GM12878 (cell line): ENCODE results near the gene BCL2L14. TPM values are rescaled to one million over a fixed set of nuclear protein-coding genes. Genes with fewer than 3 reads are reported as not detected.

Source experiments
- ATAC-seq: fragments of 200-7000 bp; cut with Tn5 transposase; 3 replicates; pipeline ENCODE4 v1.9.1; 2020; ENCODE audit warnings: mild to moderate bottlenecking, moderate library complexity
- BruUV-seq: library from RNA; stranded (reverse); fragments of 400-500 nt; replicated peaks from 2 replicates; lab custom pipeline; 2021; lab: Mats Ljungman, UMichigan
- CTCF ChIA-PET: fragments of 300-600 bp; sonication (Branson Sonifier 250); formaldehyde crosslinking; extraction: SDS; loops from one replicate; lab custom pipeline; 2021; ENCODE audit warnings: inconsistent platforms; lab: Yijun Ruan, JAX
- POLR2A ChIA-PET: fragments of 350-600 bp; formaldehyde crosslinking; extraction: SDS; loops from one replicate; lab custom pipeline; 2021; ENCODE audit warnings: inconsistent platforms; lab: Charles Lee
- RAD21 ChIA-PET: fragments of 300-600 bp; sonication (Branson Sonifier 250); formaldehyde crosslinking; loops from one replicate; lab custom pipeline; 2023; ENCODE audit warnings: antibody characterized with exemption; ENCODE audit not compliant: unreplicated experiment; lab: Charles Lee
- SMC1A ChIA-PET: fragments of 300-600 bp; sonication (Branson Sonifier 250); formaldehyde crosslinking; loops from one replicate; lab custom pipeline; 2023; ENCODE audit not compliant: unreplicated experiment, uncharacterized antibody; lab: Charles Lee
- DNase-seq: peaks from one replicate; pipeline ENCODE4 v3.0.0-alpha.2; 2011; ENCODE audit warnings: low read depth, low spot score
- FAIRE-seq: peaks from 3 replicates; lab custom pipeline; 2011; peaks lifted over from hg19 to GRCh38; lab: Jason Lieb, UNC
- H2AFZ ChIP-seq: 2 replicates; pipeline ENCODE4 v1.6.0; 2011; ENCODE audit warnings: low read depth, low read length, control low read depth; ENCODE audit not compliant: control insufficient read depth
- H3K27ac ChIP-seq: 2 replicates; pipeline ENCODE4 v1.5.1; 2011; ENCODE audit warnings: control low read depth; ENCODE audit not compliant: control insufficient read depth, insufficient read depth
- H3K27me3 ChIP-seq, 2 experiments: replicated peaks in 1 of 2; 2 replicates each; pipeline versions ENCODE4 v1.6.0 to v1.6.1; 2011; ENCODE audit warnings: low read length in 1 of 2; ENCODE audit not compliant: control insufficient read depth in 2 of 2, insufficient read depth in 2 of 2
- H3K36me3 ChIP-seq, 2 experiments: 2 replicates each; pipeline ENCODE4 v1.5.1; 2011; ENCODE audit warnings: low read length in 1 of 2; ENCODE audit not compliant: control insufficient read depth in 2 of 2, insufficient read depth in 2 of 2
- H3K4me1 ChIP-seq: 2 replicates; pipeline ENCODE4 v1.6.1; 2011; ENCODE audit warnings: mild to moderate bottlenecking, low read length, moderate library complexity, mixed read lengths; ENCODE audit not compliant: control insufficient read depth, insufficient read depth
- H3K4me2 ChIP-seq: 2 replicates; pipeline ENCODE4 v1.6.0; 2011; ENCODE audit warnings: control low read depth; ENCODE audit not compliant: control insufficient read depth, insufficient read depth
- H3K4me3 ChIP-seq: fragments of 200-600 bp; sonication (generic); 2 replicates; pipeline ENCODE4 v1.5.1; 2016
- H3K79me2 ChIP-seq: 2 replicates; pipeline ENCODE4 v1.6.0; 2011; ENCODE audit warnings: low read length; ENCODE audit not compliant: control insufficient read depth, insufficient read depth
- H3K9ac ChIP-seq: 2 replicates; pipeline ENCODE4 v1.8.0; 2011; ENCODE audit warnings: low read length, control low read depth, mixed read lengths; ENCODE audit not compliant: control insufficient read depth, insufficient read depth
- H3K9me3 ChIP-seq: replicated peaks from 3 replicates; pipeline ENCODE4 v1.5.1; 2011; ENCODE audit warnings: mild to moderate bottlenecking, low read length; ENCODE audit not compliant: control insufficient read depth, insufficient read depth
- H4K20me1 ChIP-seq: 2 replicates; pipeline ENCODE4 v1.6.0; 2011; ENCODE audit not compliant: control insufficient read depth, insufficient read depth
- CBFB ChIP-seq: IDR thresholded peaks from 2 replicates; pipeline ENCODE4 v1.6.1; 2016; ENCODE audit warnings: antibody characterized with exemption, low read depth
- E4F1 ChIP-seq: fragments of 450-650 bp; IDR thresholded peaks from 2 replicates; pipeline ENCODE4 v1.6.1; 2018; ENCODE audit warnings: borderline replicate concordance, mild to moderate bottlenecking; ENCODE audit not compliant: partially characterized antibody
- GATAD2B ChIP-seq: fragments of 450-650 bp; conservative IDR thresholded peaks from 2 replicates; pipeline ENCODE4 v1.6.1; 2017; ENCODE audit warnings: low read depth, mild to moderate bottlenecking, moderate library complexity
- IKZF2 ChIP-seq, 2 experiments: fragments of 450-650 bp; IDR thresholded peaks; 2 replicates each; pipeline ENCODE4 v1.6.1; 2017; ENCODE audit warnings: mild to moderate bottlenecking in 2 of 2, moderate library complexity in 2 of 2
- IRF3 ChIP-seq: fragments of 450-650 bp; IDR thresholded peaks from 2 replicates; pipeline ENCODE4 v1.6.1; 2014; ENCODE audit warnings: mild to moderate bottlenecking
- MEF2B ChIP-seq: fragments of 450-650 bp; IDR thresholded peaks from 2 replicates; pipeline ENCODE4 v1.6.1; 2018; ENCODE audit warnings: mild to moderate bottlenecking, moderate library complexity; ENCODE audit not compliant: partially characterized antibody, poor library complexity, severe bottlenecking
- NBN ChIP-seq: fragments of 450-650 bp; IDR thresholded peaks from 2 replicates; pipeline ENCODE4 v1.6.1; 2016
- NR2F1 ChIP-seq: fragments of 450-650 bp; conservative IDR thresholded peaks from 2 replicates; pipeline ENCODE4 v1.6.1; 2017; ENCODE audit warnings: mild to moderate bottlenecking
- PKNOX1 ChIP-seq: fragments of 450-650 bp; IDR thresholded peaks from 2 replicates; pipeline ENCODE4 v1.6.1; 2016; ENCODE audit warnings: mild to moderate bottlenecking
- RBBP5 ChIP-seq: fragments of 200-600 bp; sonication (generic); conservative IDR thresholded peaks from 2 replicates; pipeline ENCODE4 v1.6.1; 2016
- REST ChIP-seq: IDR thresholded peaks from 2 replicates; pipeline ENCODE4 v1.6.1; 2012; ENCODE audit warnings: mild to moderate bottlenecking, low read depth, low read length
- YBX1 ChIP-seq: fragments of 450-650 bp; IDR thresholded peaks from 2 replicates; pipeline ENCODE4 v1.6.1; 2016; ENCODE audit warnings: antibody characterized with exemption
- ZBTB4 ChIP-seq: fragments of 450-650 bp; formaldehyde crosslinking; IDR thresholded peaks from 2 replicates; pipeline ENCODE4 v1.4.0; 2022; ENCODE audit warnings: mild to moderate bottlenecking, moderate library complexity
- ZNF274 ChIP-seq: IDR thresholded peaks from one replicate; pipeline ENCODE4 v1.8.0; 2011; ENCODE audit not compliant: insufficient read length, insufficient read depth
- WGBS: methylation state at CpG from one replicate; pipeline ENCODE4 v1.1.6; 2016; ENCODE audit warnings: low lambda C conversion rate; ENCODE audit not compliant: insufficient replicate concordance, insufficient coverage; ENCODE audit errors: missing lambda C conversion rate; 5-methylcytosine and 5-hydroxymethylcytosine counted together
- in situ Hi-C: fragments of 300-500 bp; cut with MboI; formaldehyde crosslinking; loops from 9 replicates; pipeline ENCODE4 v1.14.3; 2018; ENCODE audit warnings: mixed read lengths
- intact Hi-C: fragments of 100-400 bp; cut with micrococcal nuclease; formaldehyde crosslinking; loops from one replicate; pipeline ENCODE4 v1.14.2; 2022; ENCODE audit not compliant: unreplicated experiment
- polyA plus RNA-seq, 11 experiments: library from polyadenylated mRNA; depleted of rRNA in 4 of 11; unstranded in 6 of 11; stranded (reverse) in 5 of 11; fragments of >200 nt; fragmentation: Nextera tagmentation in 4 of 11; fragmentation: Illumina TruSeq in 1 of 11; extraction: Ambion mirVana in 4 of 11; extraction: Trizol in 1 of 11; gene quantifications; 1 replicate in 1 of 11; 2 replicates in 10 of 11; pipeline versions ENCODE4 v1.2.1 to v1.2.3, GENCODE V29; 2011 to 2016; ENCODE audit warnings: inconsistent platforms in 2 of 11, missing spikeins in 2 of 11, low read depth in 1 of 11
- total RNA-seq, 4 experiments: library from RNA; depleted of rRNA in 3 of 4; stranded (reverse); fragments of >200 nt in 3 of 4; fragmentation: Illumina TruSeq in 1 of 4; extraction: Trizol in 1 of 4; gene quantifications; 2 replicates each; pipeline versions ENCODE4 v1.2.1 to v1.2.3, GENCODE V29; 2013 to 2021

The BCL2L14 gene
- total and polyA plus RNA-seq, 10 of the 15 experiments (the other 5 are each of a cell fraction or from before 2014, with no cell fraction given): 0.59 to 2.5 (median 0.90) TPM

- ATAC-seq (no peak), DNase-seq (no peak)
- H3K4me3 ChIP-seq: no peak overlapping the region
- CTCF ChIA-PET: no interaction called here
- in situ Hi-C loops: no loop called here
- no peak overlapping the region for H3K9ac ChIP-seq
- WGBS: 33% methylated on average over 3 of the region's 3 CpGs
- TF ChIP-seq IRF3 (no peak), REST (no peak), NBN (no peak), GATAD2B (no peak), ZBTB4 (CRISPR knock-in tag) (no peak), NR2F1 (no peak), E4F1 (no peak), PKNOX1 (no peak), MEF2B (no peak), YBX1 (no peak), CBFB (no peak), IKZF2 (IDR thresholded peaks at IDR 0.05) (no peak), ZNF274 (no peak), RBBP5 (no peak)
- TF ChIP-seq, all 136 proteins: peak for 0
- Histone ChIP-seq H3K4me1 (no peaks in the 10 kb centered on the region), H3K27me3 (no peaks in the 10 kb centered on the region), H2AFZ (no peak overlapping the region), H4K20me1 (no peaks in the 10 kb centered on the region), H3K36me3 (no peaks in the 10 kb centered on the region), H3K27ac (no peak overlapping the region), H3K79me2 (no peaks in the 10 kb centered on the region), H3K4me2 (no peak overlapping the region), H3K9me3 (no peaks in the 10 kb centered on the region)
- intact Hi-C loops: no loop called here
- FAIRE-seq: no peak
- BruUV-seq: no TSS peak
- ChIA-PET SMC1A (no interaction called here), POLR2A (no interaction called here), RAD21 (no interaction called here)
Observed at GRCh38 chr12:12133259-12133658, 62.5 kb downstream of the BCL2L14 start.
